ENCODE measurements around the gene ATP5F1D. TPM values are rescaled to one million over a fixed set of nuclear protein-coding genes. Genes with fewer than 3 reads are reported as not detected.
A peak's percentile ranks its signal among the peaks of the same experiment; 100 is the strongest.

ATP5F1D gene
- total RNA-seq, 1 donor from 2014 or later: 172 TPM

- peaks cover 4% of the 10 kb centered on the region for H3K36me3 Mint-ChIP-seq (ENCODE audit: low read depth)
- intact Hi-C loops (cut with micrococcal nuclease): loop anchor here (5.0 kb wide), 1 partner anchor 355 kb away; no protein-coding TSS in a partner anchor
- no peaks in the 10 kb centered on the region for H3K27me3 Mint-ChIP-seq
- H3K9me3 Mint-ChIP-seq: no peaks in the 10 kb centered on the region
- peak overlapping the region; percentile 94 for H3K27ac Mint-ChIP-seq
- ATAC-seq (ENCODE audit: low read depth): no peak
- ChIA-PET CTCF (interaction anchor here (3.6 to 9.8 kb wide), 2 partner anchors 10 to 20 kb away, joined by 11 to 540 read pairs; partner anchors contain the start of gene ATP5F1D), POLR2A (interaction anchor here (1.1 to 11.5 kb wide), 7 partner anchors 7 to 355 kb away, joined by 4 to 824 read pairs (median 5); partner anchors contain the start of genes ABCA7, ATP5F1D and CBARP)
- no peak for TF ChIP-seq CTCF (IDR thresholded peaks at IDR 0.05)
- H3K4me1 Mint-ChIP-seq: peaks cover 81% of the 10 kb centered on the region
- no peak for DNase-seq
- peak overlapping the region; percentile 79 for H3K4me3 Mint-ChIP-seq
Measured at GRCh38 chr19:1262623-1263123, 21.1 kb downstream of the ATP5F1D start.

GRCh38 chr19:1263188-1263587 lies 21.6 kb downstream of the ATP5F1D start:
- ChIA-PET CTCF (interaction anchor here (3.6 to 9.8 kb wide), 2 partner anchors 10 to 20 kb away, joined by 11 to 540 read pairs; partner anchors contain the start of gene ATP5F1D), POLR2A (interaction anchor here (1.1 to 11.5 kb wide), 5 partner anchors 8 to 203 kb away, joined by 3 to 824 read pairs (median 34); partner anchors contain the start of genes ATP5F1D and CBARP)
- Mint-ChIP-seq H3K27me3 (no peaks in the 10 kb centered on the region), H3K36me3 (ENCODE audit: low read depth) (peaks cover 3% of the 10 kb centered on the region), H3K4me1 (peaks cover 81% of the 10 kb centered on the region), H3K27ac (peak overlapping the region; percentile 94), H3K4me3 (peak overlapping the region; percentile 79), H3K9me3 (no peaks in the 10 kb centered on the region)
- ATAC-seq (ENCODE audit: low read depth) (no peak), DNase-seq (no peak)
- intact Hi-C loops (cut with micrococcal nuclease): loop anchor here (5.0 kb wide), 1 partner anchor 356 kb away; no protein-coding TSS in a partner anchor
- no peak for TF ChIP-seq CTCF (IDR thresholded peaks at IDR 0.05)

- POLR2A ChIA-PET: interaction anchor here (0.6 to 11.5 kb wide), 11 partner anchors 9 to 1342 kb away, joined by 3 to 824 read pairs (median 13); partner anchors contain the start of genes ATP5F1D, CBARP and FAM174C
- Mint-ChIP-seq H3K4me1 (peaks cover 73% of the 10 kb centered on the region), H3K4me3 (peak overlapping the region; percentile 78), H3K9me3 (no peaks in the 10 kb centered on the region), H3K27ac (peak overlapping the region; percentile 94), H3K36me3 (ENCODE audit: low read depth) (peaks cover 6% of the 10 kb centered on the region), H3K27me3 (no peaks in the 10 kb centered on the region)
- DNase-seq (peak; percentile 66), ATAC-seq (ENCODE audit: low read depth) (peak; percentile 9)
- TF ChIP-seq CTCF (IDR thresholded peaks at IDR 0.05): no peak
- CTCF ChIA-PET: interaction anchor here (9.8 kb wide), 1 partner anchor 22 kb away, joined by 540 read pairs; the partner anchor contains the start of gene ATP5F1D
- intact Hi-C loops (cut with micrococcal nuclease): loop anchor here (5.0 kb wide), 1 partner anchor 358 kb away; no protein-coding TSS in a partner anchor
Measured at GRCh38 chr19:1264801-1265614, 23.5 kb downstream of the ATP5F1D start.

- no peak for TF ChIP-seq CTCF (IDR thresholded peaks at IDR 0.05)
- Mint-ChIP-seq H3K27me3 (no peaks in the 10 kb centered on the region), H3K9me3 (no peaks in the 10 kb centered on the region), H3K27ac (peak overlapping the region; percentile 94), H3K36me3 (ENCODE audit: low read depth) (peaks cover 12% of the 10 kb centered on the region), H3K4me1 (peaks cover 76% of the 10 kb centered on the region), H3K4me3 (peak overlapping the region; percentile 78)
- ATAC-seq (ENCODE audit: low read depth) (peak; percentile 1), DNase-seq (peak; percentile 64)
- CTCF ChIA-PET: interaction anchor here (1.1 to 9.8 kb wide), 3 partner anchors 9 to 23 kb away, joined by 3 to 540 read pairs (median 4); partner anchors contain the start of gene ATP5F1D
- intact Hi-C loops (cut with micrococcal nuclease): loop anchor here (1.0 kb wide), 2 partner anchors 17 to 21 kb away; partner anchors contain the start of gene MIDN
- POLR2A ChIA-PET: interaction anchor here (0.6 to 11.5 kb wide), 8 partner anchors 8 to 810 kb away, joined by 3 to 824 read pairs (median 22); partner anchors contain the start of genes ATP5F1D, CBARP and FAM174C
Measured at GRCh38 chr19:1265615-1266128, 24.1 kb downstream of the ATP5F1D start.
